H1 (cell line): ENCODE data around the gene CMBL.

Experiments used
- JUN ChIP-seq: IDR thresholded peaks from 2 replicates; pipeline ENCODE4 v1.6.1; 2011; ENCODE audit warnings: low read depth, mild to moderate bottlenecking, improper control_type of control experiment, low read length
- POLR2A ChIP-seq, 2 experiments: IDR thresholded peaks; 1 replicate in 1 of 2; 2 replicates in 1 of 2; pipeline ENCODE4 v1.6.1; 2011; ENCODE audit warnings: low read depth in 2 of 2, low read length in 2 of 2, mild to moderate bottlenecking in 2 of 2; ENCODE audit errors: control extremely low read depth in 1 of 2
- POLR2AphosphoS5 ChIP-seq: IDR thresholded peaks from 2 replicates; pipeline ENCODE4 v1.6.1; 2011; ENCODE audit warnings: low read depth, low read length
- RNF2 ChIP-seq: fragments of 200-900, 300-1000 bp; sonication (generic); IDR thresholded peaks from 2 replicates; pipeline ENCODE4 v1.7.1; 2016; ENCODE audit warnings: borderline replicate concordance, low read depth, mild to moderate bottlenecking, antibody characterized with exemption, low read length; ENCODE audit not compliant: poor library complexity, severe bottlenecking; ENCODE audit errors: missing control alignments
- SIN3A ChIP-seq, 2 experiments: IDR thresholded peaks in 1 of 2; conservative IDR thresholded peaks in 1 of 2; 2 replicates each; pipeline ENCODE4 v1.6.1; 2011 to 2012; ENCODE audit warnings: low read length in 2 of 2, improper control_type of control experiment in 1 of 2, low read depth in 1 of 2, mild to moderate bottlenecking in 1 of 2
- SP1 ChIP-seq: IDR thresholded peaks from 2 replicates; pipeline ENCODE4 v1.6.1; 2011; ENCODE audit warnings: low read depth, low read length
- TAF1 ChIP-seq: IDR thresholded peaks from 2 replicates; pipeline ENCODE4 v1.6.1; 2011; ENCODE audit warnings: mild to moderate bottlenecking, low read depth, low read length
- TF ChIP-seq, protein P1 (sequence below): IDR thresholded peaks from 2 replicates; pipeline ENCODE4 v1.6.1; 2011; ENCODE audit warnings: low read length, improper control_type of control experiment
- TF ChIP-seq, protein P2 (sequence below), 3 experiments: IDR thresholded peaks; 1 replicate in 2 of 3; 2 replicates in 1 of 3; pipeline versions ENCODE4 v1.5.1 to v1.6.1; 2011; ENCODE audit warnings: low read length in 3 of 3, mild to moderate bottlenecking in 3 of 3, inconsistent platforms in 2 of 3, low read depth in 1 of 3, moderate library complexity in 1 of 3; ENCODE audit not compliant: insufficient read depth in 1 of 3; ENCODE audit errors: control extremely low read depth in 1 of 3

DNA sequence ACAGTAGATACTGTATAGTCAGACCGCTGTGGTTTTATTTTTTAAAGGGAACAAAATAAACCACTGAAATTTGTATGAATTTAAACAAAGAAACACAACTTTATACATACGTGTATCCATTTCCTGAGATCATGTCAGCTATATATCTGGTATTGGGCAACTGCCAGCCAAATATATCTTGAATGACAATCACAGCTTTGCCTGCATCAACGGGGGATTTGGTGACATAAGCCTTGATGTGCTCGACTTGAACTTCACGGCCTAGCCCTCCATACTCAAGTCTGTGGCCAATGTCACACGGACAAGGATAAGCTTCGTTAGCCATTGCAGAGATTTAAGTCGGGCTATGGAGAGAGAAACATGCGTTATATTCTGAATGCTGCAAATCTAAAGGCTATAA, 17.3 kb downstream of the CMBL start:
- TF ChIP-seq, protein P1, sequence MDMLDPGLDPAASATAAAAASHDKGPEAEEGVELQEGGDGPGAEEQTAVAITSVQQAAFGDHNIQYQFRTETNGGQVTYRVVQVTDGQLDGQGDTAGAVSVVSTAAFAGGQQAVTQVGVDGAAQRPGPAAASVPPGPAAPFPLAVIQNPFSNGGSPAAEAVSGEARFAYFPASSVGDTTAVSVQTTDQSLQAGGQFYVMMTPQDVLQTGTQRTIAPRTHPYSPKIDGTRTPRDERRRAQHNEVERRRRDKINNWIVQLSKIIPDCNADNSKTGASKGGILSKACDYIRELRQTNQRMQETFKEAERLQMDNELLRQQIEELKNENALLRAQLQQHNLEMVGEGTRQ, result no peak
- TF ChIP-seq, protein P2, sequence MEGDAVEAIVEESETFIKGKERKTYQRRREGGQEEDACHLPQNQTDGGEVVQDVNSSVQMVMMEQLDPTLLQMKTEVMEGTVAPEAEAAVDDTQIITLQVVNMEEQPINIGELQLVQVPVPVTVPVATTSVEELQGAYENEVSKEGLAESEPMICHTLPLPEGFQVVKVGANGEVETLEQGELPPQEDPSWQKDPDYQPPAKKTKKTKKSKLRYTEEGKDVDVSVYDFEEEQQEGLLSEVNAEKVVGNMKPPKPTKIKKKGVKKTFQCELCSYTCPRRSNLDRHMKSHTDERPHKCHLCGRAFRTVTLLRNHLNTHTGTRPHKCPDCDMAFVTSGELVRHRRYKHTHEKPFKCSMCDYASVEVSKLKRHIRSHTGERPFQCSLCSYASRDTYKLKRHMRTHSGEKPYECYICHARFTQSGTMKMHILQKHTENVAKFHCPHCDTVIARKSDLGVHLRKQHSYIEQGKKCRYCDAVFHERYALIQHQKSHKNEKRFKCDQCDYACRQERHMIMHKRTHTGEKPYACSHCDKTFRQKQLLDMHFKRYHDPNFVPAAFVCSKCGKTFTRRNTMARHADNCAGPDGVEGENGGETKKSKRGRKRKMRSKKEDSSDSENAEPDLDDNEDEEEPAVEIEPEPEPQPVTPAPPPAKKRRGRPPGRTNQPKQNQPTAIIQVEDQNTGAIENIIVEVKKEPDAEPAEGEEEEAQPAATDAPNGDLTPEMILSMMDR (IDR thresholded peaks at IDR 0.05; ENCODE audit: control extremely low read depth in 1 of 3, insufficient read depth in 1 of 3, low read depth in 1 of 3, low read length in 3 of 3), result no peak
- no peak for TF ChIP-seq JUN
- no peak for TF ChIP-seq RNF2
- no peak for TF ChIP-seq SIN3A (conservative IDR thresholded peaks at IDR 0.05 in 1 of 2, IDR thresholded peaks at IDR 0.05 in 1 of 2; ENCODE audit: low read depth in 1 of 2, low read length in 2 of 2)
- no peak for TF ChIP-seq POLR2AphosphoS5
- no peak for TF ChIP-seq SP1
- TF ChIP-seq TAF1, result no peak
- TF ChIP-seq POLR2A (IDR thresholded peaks at IDR 0.05; ENCODE audit: control extremely low read depth in 1 of 2, low read depth in 2 of 2, low read length in 2 of 2), result no peak
